ENCODE data around the gene HMGB3. TPM values are rescaled to one million over a fixed set of nuclear protein-coding genes. Genes with fewer than 3 reads are reported as not detected.

HMGB3 gene
- polyA plus RNA-seq, 1 of the 3 experiments (the other 2 are of a cell fraction) = 11.3 TPM

DNA sequence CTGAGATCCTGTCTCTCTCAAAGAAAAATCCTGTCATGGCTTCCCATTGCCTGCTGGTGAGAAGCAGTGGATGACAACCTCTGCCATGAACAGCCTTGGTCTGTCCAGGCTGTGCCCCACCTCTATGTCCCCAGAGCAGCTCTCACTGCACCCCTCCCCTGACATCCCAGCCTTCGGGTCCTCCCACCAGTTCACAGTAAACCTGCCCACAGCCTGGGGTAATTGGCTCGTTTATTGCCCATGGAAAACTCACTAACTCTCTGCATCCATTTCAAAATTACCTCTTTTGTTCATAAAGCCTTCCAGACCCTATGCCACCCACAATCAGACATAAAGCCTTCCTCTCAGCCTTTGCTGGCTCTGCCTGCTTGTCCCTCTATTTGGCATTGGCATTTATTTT lies 10.7 kb upstream of the HMGB3 start:
- H2AFZ ChIP-seq (ENCODE audit: low read depth) = no peak overlapping the region
- no peaks in the 10 kb centered on the region for H4K20me1 ChIP-seq (ENCODE audit: insufficient read depth)
- H3K9me2 ChIP-seq = no peaks in the 10 kb centered on the region
- ChIA-PET POLR2A (no interaction called here), CTCF (no interaction called here)
- H3K79me2 ChIP-seq (ENCODE audit: insufficient read depth) = no peaks in the 10 kb centered on the region
- H3K9ac ChIP-seq = no peak overlapping the region
- H3K4me1 ChIP-seq (ENCODE audit: control insufficient read depth in 1 of 2, insufficient read depth in 2 of 2, low read depth in 1 of 2, low read length in 1 of 2) = no peaks in the 10 kb centered on the region
- no peaks in the 10 kb centered on the region for H3K36me3 ChIP-seq (replicated peaks in 1 of 2; ENCODE audit: control insufficient read depth in 1 of 2, insufficient read depth in 2 of 2, low read length in 1 of 2)
- no peak overlapping the region for H3K4me3 ChIP-seq (ENCODE audit: low read depth in 2 of 2, low read length in 1 of 2)
- no peaks in the 10 kb centered on the region for H3F3A ChIP-seq (replicated peaks; ENCODE audit: insufficient read depth)
- H3K27me3 ChIP-seq (ENCODE audit: insufficient read depth) = peaks cover 4% of the 10 kb centered on the region; the same call in 1 of the 2 replicates
- TF ChIP-seq SIN3A (IDR thresholded peaks at IDR 0.05; ENCODE audit: borderline replicate concordance, low read depth, low read length) (no peak), GATA2 (CRISPR knock-in tag; IDR thresholded peaks at IDR 0.05) (no peak), FOXJ3 (CRISPR knock-in tag; IDR thresholded peaks at IDR 0.05) (no peak), FOSL2 (IDR thresholded peaks at IDR 0.05; ENCODE audit: borderline replicate concordance, low read depth) (no peak), USF1 (IDR thresholded peaks at IDR 0.05; ENCODE audit: borderline replicate concordance, low read depth) (no peak), CHD2 (IDR thresholded peaks at IDR 0.05; ENCODE audit: low read length, partially characterized antibody) (no peak), TCF12 (IDR thresholded peaks at IDR 0.05) (no peak), SMC3 (IDR thresholded peaks at IDR 0.05; ENCODE audit: low read depth, low read length) (no peak), POLR2AphosphoS5 (IDR thresholded peaks at IDR 0.05; ENCODE audit: low read depth, low read length) (no peak), ZBTB33 (IDR thresholded peaks at IDR 0.05; ENCODE audit: borderline replicate concordance, low read depth) (no peak), RAD21 (IDR thresholded peaks at IDR 0.05; ENCODE audit: low read length) (no peak), MEF2A (IDR thresholded peaks at IDR 0.05; ENCODE audit: borderline replicate concordance, low read depth) (no peak)
- H3K4me2 ChIP-seq = no peak overlapping the region
- DNase-seq = no peak
- 20% methylated on average over 2 of the region's 2 CpGs for WGBS (ENCODE audit: low lambda C conversion rate)
- no peaks in the 10 kb centered on the region for H3K9me3 ChIP-seq
- H3K27ac ChIP-seq (ENCODE audit: low read depth in 2 of 2, low read length in 1 of 2) = no peak overlapping the region

DNA sequence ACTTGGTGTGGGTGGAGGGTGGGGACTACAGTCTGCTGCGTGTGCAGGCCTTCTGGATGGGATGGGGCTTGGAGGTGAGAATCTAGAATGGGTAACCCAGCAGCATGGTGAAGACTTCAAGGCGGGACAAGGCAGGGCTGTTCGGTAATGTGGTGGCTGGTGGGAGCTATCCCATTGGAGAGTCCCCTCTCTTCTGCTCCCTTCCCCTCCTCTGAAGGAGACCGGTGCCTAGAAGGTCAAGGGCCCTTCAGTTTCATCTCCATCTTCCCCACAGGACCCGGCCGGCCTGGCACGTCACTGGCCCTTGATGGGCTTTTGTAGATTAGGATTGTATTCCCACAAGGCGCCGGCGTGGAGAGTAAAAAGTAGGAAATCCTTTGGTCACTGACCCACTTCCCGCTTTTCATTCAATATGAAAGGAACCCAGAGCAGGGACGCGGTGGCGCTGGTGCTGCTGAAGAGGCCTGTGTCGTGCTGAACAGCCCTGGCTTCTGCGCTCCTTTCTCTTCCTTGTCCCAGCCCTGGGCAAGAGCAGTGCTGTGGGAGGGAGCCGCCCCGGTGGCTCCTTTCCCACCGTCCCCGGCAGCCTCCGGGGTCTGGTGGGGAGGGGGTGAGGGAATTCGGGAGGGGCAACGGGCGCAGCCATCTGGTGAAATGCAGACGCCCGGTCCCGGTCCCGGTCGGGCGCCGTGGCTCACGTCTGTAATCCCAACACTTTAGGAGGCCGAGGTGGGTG lies 7.3 kb upstream of the HMGB3 start:
- WGBS (ENCODE audit: low lambda C conversion rate) = 60% methylated on average over 30 of the region's 33 CpGs
- CTCF ChIA-PET = no interaction called here
- DNase-seq = no peak
- TF ChIP-seq GABPA (IDR thresholded peaks at IDR 0.05; ENCODE audit: low read depth) (no peak), FOXJ3 (CRISPR knock-in tag; IDR thresholded peaks at IDR 0.05) (no peak), REST (IDR thresholded peaks at IDR 0.05; ENCODE audit: low read depth, low read length) (no peak), IRF3 (IDR thresholded peaks at IDR 0.05; ENCODE audit: low read depth, low read length) (no peak), EP300 (IDR thresholded peaks at IDR 0.05; ENCODE audit: borderline replicate concordance in 1 of 2, low read depth in 1 of 2, low read length in 1 of 2) (no peak), MXI1 (IDR thresholded peaks at IDR 0.05; ENCODE audit: low read depth, low read length) (no peak)
- TF ChIP-seq, protein P1, sequence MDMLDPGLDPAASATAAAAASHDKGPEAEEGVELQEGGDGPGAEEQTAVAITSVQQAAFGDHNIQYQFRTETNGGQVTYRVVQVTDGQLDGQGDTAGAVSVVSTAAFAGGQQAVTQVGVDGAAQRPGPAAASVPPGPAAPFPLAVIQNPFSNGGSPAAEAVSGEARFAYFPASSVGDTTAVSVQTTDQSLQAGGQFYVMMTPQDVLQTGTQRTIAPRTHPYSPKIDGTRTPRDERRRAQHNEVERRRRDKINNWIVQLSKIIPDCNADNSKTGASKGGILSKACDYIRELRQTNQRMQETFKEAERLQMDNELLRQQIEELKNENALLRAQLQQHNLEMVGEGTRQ (IDR thresholded peaks at IDR 0.05; ENCODE audit: borderline replicate concordance, low read depth, low read length) = no peak

More for the DNA sequence above, 7.3 kb upstream of the HMGB3 start:
- no peaks in the 10 kb centered on the region for H3K9me2 ChIP-seq
- H3F3A ChIP-seq (replicated peaks; ENCODE audit: insufficient read depth) = no peaks in the 10 kb centered on the region
- no peaks in the 10 kb centered on the region for H4K20me1 ChIP-seq (ENCODE audit: insufficient read depth)
- POLR2A ChIA-PET = no interaction called here
- no peak overlapping the region for H3K4me2 ChIP-seq
- H2AFZ ChIP-seq (ENCODE audit: low read depth) = no peak overlapping the region
- H3K79me2 ChIP-seq (ENCODE audit: insufficient read depth) = no peaks in the 10 kb centered on the region
- H3K9ac ChIP-seq = no peak overlapping the region
- H3K4me1 ChIP-seq (ENCODE audit: control insufficient read depth in 1 of 2, insufficient read depth in 2 of 2, low read depth in 1 of 2, low read length in 1 of 2) = no peaks in the 10 kb centered on the region
- no peak overlapping the region for H3K4me3 ChIP-seq (ENCODE audit: low read depth in 2 of 2, low read length in 1 of 2)
- no peaks in the 10 kb centered on the region for H3K36me3 ChIP-seq (replicated peaks in 1 of 2; ENCODE audit: control insufficient read depth in 1 of 2, insufficient read depth in 2 of 2, low read length in 1 of 2)
- H3K9me3 ChIP-seq = no peaks in the 10 kb centered on the region
- H3K27me3 ChIP-seq (ENCODE audit: insufficient read depth) = no peaks in the 10 kb centered on the region
- no peak overlapping the region for H3K27ac ChIP-seq (ENCODE audit: low read depth in 2 of 2, low read length in 1 of 2)

All from SK-N-SH (cell line).